GM21825 (cell line): ENCODE measurements around the gene ACTN4.

ENCODE experiments used
- ATAC-seq: cut with Tn5 transposase; IDR thresholded peaks from one replicate; pipeline ENCODE4 v1.9.1; 2021; ENCODE audit warnings: mild to moderate bottlenecking, moderate library complexity; ENCODE audit not compliant: unreplicated experiment

Gene ACTN4

GRCh38 chr19:38676878-38677646 is 29.6 kb downstream of the ACTN4 start:
- ATAC-seq, result no peak

- ATAC-seq, result no peak
Observed at GRCh38 chr19:38678217-38678890, 30.9 kb downstream of the ACTN4 start.

DNA sequence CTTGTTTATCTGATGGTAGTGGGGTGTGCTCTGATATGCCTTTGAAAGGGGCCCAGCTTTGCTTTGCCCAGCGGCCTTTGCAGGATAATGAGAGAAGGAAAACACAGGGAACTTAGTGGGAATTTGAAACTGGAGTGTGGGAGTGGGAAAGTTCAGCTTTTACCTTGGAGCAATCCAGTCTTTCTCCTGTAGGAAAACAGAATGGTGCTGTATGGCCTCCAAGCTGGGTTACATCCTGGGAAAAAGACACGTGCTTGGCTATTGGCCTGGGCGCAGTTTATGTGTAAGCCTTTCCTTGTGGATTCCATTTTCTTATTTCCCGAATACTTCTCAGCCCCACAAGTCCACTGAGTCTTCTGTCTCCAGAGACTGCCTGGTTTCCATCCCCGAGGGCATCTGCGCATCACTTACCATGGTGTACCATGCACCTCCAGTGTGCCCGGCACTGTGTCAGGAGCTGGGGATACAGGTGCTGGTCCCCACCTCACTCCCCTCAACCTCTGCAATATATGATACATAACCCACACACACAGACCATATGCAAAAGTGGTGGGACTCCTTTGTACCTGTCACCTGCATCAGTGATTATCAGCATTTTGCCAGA is 31.5 kb downstream of the ACTN4 start:
- ATAC-seq, result no peak

- no peak for ATAC-seq
Observed at GRCh38 chr19:38679839-38680238, 32.4 kb downstream of the ACTN4 start.

GRCh38 chr19:38682195-38682867 is 34.9 kb downstream of the ACTN4 start:
- ATAC-seq, result no peak

- ATAC-seq, result no peak
Observed at GRCh38 chr19:38682872-38683392, 35.5 kb downstream of the ACTN4 start.

- no peak for ATAC-seq
Observed at GRCh38 chr19:38683393-38684077, 36.1 kb downstream of the ACTN4 start.

GRCh38 chr19:38684078-38684861 is 36.8 kb downstream of the ACTN4 start:
- ATAC-seq, result no peak

DNA sequence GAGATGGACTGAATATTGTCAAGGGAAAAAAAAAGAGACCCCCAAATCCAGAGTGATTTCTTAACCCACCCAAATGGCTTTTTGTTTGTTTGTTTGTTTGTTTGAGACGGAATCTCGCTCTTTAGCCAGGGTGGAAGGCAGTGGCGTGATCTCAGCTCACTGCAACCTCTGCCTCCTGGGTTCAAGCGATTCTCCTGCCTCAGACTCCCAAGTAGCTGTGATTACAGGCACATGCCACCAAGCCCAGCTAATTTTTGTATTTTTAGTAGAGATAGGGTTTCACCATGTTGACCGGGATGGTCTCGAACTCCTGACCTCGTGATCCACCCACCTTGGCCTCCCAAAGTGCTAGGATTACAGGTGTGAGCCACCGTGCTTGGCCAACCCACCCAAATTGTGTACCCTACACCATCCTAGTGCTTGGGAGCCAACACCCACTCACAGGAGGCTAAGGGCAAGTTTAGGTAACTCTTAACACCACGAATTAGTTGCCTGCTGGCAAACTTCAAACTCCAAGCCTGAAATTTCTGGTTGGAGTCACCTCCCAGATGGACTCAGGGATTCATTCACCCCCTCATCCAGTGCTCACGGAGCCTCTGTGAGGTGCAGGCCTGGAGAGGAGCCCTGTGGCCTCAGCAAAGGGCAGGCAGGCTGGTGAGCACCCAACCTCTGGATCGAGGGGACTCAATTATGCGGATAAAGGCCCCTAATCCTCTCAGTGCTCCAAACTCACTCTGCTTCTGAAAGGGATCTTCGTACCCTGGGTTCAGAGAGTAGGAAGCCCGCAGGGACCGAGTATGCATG is 37.6 kb downstream of the ACTN4 start:
- ATAC-seq, result no peak

DNA sequence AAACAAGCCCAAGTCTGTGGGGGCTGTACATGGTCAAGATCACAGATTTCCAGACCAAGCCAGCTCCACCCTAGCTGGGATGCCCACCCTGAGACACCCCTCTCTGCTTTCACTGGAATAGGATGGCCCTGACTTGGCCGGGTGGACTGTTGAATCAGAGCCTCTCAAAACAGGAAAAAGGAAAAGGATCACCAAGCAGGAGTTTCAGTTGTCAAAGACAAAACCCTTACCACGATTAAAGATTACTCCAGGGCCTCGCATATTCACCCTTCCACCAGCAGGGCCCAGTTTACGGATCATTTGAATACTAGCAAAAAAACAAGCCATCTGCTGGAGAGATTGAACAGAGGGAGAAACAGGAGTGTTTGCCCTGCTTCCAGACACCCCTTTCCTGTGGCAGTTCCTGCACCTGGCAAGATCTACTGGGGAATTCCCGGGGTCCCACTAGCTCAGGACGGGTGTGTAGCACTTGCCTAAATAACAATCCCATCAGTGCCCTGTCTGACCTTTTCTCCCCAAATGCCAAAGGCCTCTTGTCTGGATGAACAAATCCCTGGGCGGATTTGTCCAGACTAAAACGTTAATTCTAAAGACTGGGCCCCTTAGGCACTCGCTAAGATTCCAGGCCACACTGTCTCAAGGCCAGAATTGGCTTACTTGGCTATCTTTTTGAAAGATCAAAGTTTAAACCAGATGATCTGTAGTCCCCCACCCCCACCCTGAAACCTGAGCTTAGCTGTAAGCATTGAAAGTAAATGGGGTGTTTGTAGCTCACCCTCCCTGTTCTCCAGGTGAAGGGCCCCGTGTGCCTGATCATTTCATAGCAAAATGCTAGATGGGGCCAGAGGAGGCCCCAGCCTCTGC is 38.4 kb downstream of the ACTN4 start:
- ATAC-seq, result no peak

DNA sequence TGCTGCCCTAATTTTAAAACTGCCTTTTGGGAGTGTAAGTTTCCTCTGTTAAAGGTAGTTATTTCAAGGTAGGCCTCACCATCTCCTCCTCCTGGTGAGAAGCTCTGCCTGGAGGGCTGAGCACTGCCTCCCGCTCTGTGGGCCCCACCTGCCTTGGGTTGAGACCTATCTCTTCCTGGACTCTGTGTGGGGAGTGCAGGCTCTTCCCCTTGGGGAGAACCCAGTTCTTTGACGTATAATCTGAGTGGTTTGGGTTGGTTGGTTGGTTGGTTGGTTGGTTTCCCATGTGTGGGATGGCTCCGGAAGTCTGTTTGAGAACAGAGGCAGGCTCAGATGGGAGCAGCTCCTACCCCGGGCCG is 39.1 kb downstream of the ACTN4 start:
- no peak for ATAC-seq

GRCh38 chr19:38687837-38688378 is 40.5 kb downstream of the ACTN4 start:
- no peak for ATAC-seq

DNA sequence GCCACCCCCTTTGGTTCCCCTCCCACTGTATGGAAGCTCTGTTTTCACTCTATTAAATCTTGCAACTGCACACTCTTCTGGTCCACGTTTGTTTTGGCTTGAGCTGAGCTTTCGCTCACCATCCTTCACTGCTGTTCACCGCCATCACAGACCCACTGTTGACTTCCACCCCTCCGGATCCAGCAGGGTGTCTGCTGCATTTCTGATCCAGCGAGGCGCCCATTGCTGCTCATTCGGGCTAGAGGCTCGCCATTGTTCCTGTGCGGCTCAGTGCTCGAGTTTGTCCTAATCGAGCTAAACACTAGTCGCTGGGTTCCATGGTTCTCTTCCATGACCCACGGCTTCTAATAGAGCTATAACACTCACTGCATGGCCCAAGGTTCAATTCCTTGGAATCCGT is 42.7 kb downstream of the ACTN4 start:
- no peak for ATAC-seq

- ATAC-seq, result no peak
Observed at GRCh38 chr19:38690832-38691231, 43.4 kb downstream of the ACTN4 start.

DNA sequence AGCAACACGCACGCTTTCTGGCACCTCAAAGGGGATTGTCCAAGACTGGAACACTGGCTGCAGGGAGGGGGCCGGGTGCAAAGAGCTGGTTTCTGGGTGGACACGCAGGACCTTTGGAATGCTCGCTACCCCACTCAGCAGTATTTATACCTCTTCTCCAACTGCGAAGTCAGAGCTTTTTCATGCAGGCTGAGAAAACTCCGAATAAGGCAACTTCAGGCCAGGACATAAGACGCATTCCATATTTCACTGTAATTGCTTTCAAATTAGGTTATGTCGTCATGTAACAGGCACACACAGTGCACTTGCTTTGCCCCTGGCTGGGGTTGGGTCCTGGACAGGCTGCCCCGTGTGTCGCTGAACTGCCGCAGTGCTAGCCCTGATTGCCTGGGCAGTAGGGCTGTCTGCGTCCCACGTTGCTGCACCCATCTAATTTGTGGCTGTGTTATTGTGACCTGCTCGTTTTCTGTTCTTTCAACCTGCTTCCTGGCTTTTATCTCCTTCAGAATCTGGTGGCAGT is 44.5 kb downstream of the ACTN4 start:
- ATAC-seq, result no peak

GRCh38 chr19:38692458-38693379 is 45.3 kb downstream of the ACTN4 start:
- ATAC-seq, result no peak
